ENCODE measurements around the gene AJAP1.

AJAP1 gene

DNA sequence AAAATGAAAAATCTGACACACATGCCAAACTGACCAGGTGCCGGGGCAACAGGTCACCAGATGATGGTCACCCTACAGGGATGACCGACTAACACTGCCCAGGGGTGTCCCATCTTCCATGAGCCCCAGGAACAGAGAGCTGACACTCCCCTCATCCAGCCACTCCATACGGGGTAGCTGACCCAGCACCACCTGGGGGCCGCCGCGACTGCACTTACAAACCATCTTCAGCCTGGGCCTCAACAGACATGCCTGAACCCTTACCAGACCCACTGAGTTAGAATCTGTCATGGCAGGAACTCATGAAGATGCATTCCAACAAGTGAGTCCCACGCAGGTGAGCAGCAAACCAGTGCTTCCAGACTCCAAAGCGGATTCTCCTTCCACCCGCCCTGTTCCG is 31.6 kb upstream of the AJAP1 start:
- no peak overlapping the region for H3K4me2 ChIP-seq (ENCODE audit: low read length)
- TF ChIP-seq, protein P1, sequence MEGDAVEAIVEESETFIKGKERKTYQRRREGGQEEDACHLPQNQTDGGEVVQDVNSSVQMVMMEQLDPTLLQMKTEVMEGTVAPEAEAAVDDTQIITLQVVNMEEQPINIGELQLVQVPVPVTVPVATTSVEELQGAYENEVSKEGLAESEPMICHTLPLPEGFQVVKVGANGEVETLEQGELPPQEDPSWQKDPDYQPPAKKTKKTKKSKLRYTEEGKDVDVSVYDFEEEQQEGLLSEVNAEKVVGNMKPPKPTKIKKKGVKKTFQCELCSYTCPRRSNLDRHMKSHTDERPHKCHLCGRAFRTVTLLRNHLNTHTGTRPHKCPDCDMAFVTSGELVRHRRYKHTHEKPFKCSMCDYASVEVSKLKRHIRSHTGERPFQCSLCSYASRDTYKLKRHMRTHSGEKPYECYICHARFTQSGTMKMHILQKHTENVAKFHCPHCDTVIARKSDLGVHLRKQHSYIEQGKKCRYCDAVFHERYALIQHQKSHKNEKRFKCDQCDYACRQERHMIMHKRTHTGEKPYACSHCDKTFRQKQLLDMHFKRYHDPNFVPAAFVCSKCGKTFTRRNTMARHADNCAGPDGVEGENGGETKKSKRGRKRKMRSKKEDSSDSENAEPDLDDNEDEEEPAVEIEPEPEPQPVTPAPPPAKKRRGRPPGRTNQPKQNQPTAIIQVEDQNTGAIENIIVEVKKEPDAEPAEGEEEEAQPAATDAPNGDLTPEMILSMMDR (IDR thresholded peaks at IDR 0.05; ENCODE audit: low read depth, low read length), result no peak
- TF ChIP-seq EZH2phosphoT487 (IDR thresholded peaks at IDR 0.05; ENCODE audit: low read depth), result no peak

DNA sequence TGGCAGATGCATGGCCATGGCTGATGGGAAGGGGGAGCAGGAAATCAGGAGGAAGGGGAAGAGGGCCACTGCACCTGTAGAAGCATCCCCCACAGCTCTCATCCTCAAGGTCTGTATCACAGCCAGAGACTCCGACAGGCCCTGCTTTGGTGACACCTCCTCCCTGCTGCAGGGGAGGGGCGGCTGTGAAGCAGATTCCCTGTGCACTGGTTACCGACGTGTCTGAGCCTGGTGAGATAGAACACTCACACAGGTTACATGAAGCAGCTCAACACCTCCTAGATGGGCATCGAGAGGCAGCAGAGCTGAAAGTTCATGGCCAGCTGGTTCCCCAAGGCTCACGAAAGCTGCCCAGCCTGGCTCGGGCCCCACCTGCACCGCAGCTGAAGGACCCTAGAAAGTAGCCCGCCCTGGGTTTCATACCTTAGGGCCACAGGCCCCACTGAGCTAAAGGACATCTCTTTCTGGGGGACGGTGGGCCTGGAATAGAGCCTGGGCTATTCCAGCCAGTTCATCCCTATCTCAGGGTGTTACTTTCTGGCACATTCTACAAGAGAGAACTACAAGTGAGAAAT is 30.2 kb upstream of the AJAP1 start:
- H3K4me2 ChIP-seq (ENCODE audit: low read length), result no peak overlapping the region
- no peak overlapping the region for H3K4me3 ChIP-seq (ENCODE audit: low read length)
- H3K36me3 ChIP-seq (replicated peaks; ENCODE audit: low read depth, low read length), result no peaks in the 10 kb centered on the region
- no peaks in the 10 kb centered on the region; the same call in 1 of the 2 replicates for H3K27me3 ChIP-seq (ENCODE audit: low read depth, low read length)
- H3K9ac ChIP-seq (ENCODE audit: low read length), result no peak overlapping the region
- no peaks in the 10 kb centered on the region for H3K9me3 ChIP-seq (ENCODE audit: insufficient read depth, low read length)
- H2AFZ ChIP-seq (ENCODE audit: low read depth, low read length), result no peak overlapping the region
- peaks cover 12% of the 10 kb centered on the region for H3K4me1 ChIP-seq (ENCODE audit: low read length)
- no peak for TF ChIP-seq EZH2phosphoT487 (IDR thresholded peaks at IDR 0.05; ENCODE audit: low read depth)
- TF ChIP-seq, protein P1 (IDR thresholded peaks at IDR 0.05; ENCODE audit: low read depth, low read length), result no peak
- H4K20me1 ChIP-seq (ENCODE audit: insufficient read depth, low read length), result no peaks in the 10 kb centered on the region
- H3K79me2 ChIP-seq (ENCODE audit: low read length), result no peaks in the 10 kb centered on the region
- H3K27ac ChIP-seq (ENCODE audit: low read length), result no peak overlapping the region

More for the DNA sequence above, 31.6 kb upstream of the AJAP1 start:
- Histone ChIP-seq H3K36me3 (replicated peaks; ENCODE audit: low read depth, low read length) (no peaks in the 10 kb centered on the region), H3K27me3 (ENCODE audit: low read depth, low read length) (no peaks in the 10 kb centered on the region; the same call in 1 of the 2 replicates), H2AFZ (ENCODE audit: low read depth, low read length) (no peak overlapping the region), H3K4me1 (ENCODE audit: low read length) (peaks cover 12% of the 10 kb centered on the region), H3K9ac (ENCODE audit: low read length) (no peak overlapping the region), H3K27ac (ENCODE audit: low read length) (no peak overlapping the region), H3K79me2 (ENCODE audit: low read length) (no peaks in the 10 kb centered on the region), H3K9me3 (ENCODE audit: insufficient read depth, low read length) (no peaks in the 10 kb centered on the region), H3K4me3 (ENCODE audit: low read length) (no peak overlapping the region), H4K20me1 (ENCODE audit: insufficient read depth, low read length) (no peaks in the 10 kb centered on the region)

DNA sequence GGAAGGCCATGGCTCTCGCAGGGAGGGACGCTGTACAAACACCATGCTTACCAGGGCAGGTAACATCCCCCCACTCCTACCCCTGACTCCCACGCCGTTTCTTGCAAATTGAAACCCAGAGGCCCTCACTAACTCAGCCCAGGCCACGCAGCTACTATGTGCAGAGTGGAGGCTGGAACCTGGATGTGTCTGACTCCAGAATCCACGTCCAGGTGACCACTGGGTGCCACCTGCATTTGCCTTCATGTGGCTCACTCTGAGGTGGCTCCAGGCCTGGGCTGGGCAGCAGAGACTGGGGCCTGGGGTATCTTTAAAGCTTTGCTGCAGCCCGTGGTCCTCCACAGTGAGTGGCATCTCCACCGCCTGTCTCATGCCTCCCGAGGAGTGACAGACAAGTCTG is 29.6 kb upstream of the AJAP1 start:
- Histone ChIP-seq H3K27ac (ENCODE audit: low read length) (no peak overlapping the region), H3K27me3 (ENCODE audit: low read depth, low read length) (no peaks in the 10 kb centered on the region; the same call in 1 of the 2 replicates), H3K4me1 (ENCODE audit: low read length) (peaks cover 12% of the 10 kb centered on the region), H2AFZ (ENCODE audit: low read depth, low read length) (no peak overlapping the region), H3K79me2 (ENCODE audit: low read length) (no peaks in the 10 kb centered on the region), H3K9me3 (ENCODE audit: insufficient read depth, low read length) (no peaks in the 10 kb centered on the region), H3K4me2 (ENCODE audit: low read length) (no peak overlapping the region), H4K20me1 (ENCODE audit: insufficient read depth, low read length) (no peaks in the 10 kb centered on the region), H3K4me3 (ENCODE audit: low read length) (no peak overlapping the region), H3K9ac (ENCODE audit: low read length) (no peak overlapping the region), H3K36me3 (replicated peaks; ENCODE audit: low read depth, low read length) (no peaks in the 10 kb centered on the region)
- no peak for TF ChIP-seq EZH2phosphoT487 (IDR thresholded peaks at IDR 0.05; ENCODE audit: low read depth)
- TF ChIP-seq, protein P1 (IDR thresholded peaks at IDR 0.05; ENCODE audit: low read depth, low read length), result no peak

DNA sequence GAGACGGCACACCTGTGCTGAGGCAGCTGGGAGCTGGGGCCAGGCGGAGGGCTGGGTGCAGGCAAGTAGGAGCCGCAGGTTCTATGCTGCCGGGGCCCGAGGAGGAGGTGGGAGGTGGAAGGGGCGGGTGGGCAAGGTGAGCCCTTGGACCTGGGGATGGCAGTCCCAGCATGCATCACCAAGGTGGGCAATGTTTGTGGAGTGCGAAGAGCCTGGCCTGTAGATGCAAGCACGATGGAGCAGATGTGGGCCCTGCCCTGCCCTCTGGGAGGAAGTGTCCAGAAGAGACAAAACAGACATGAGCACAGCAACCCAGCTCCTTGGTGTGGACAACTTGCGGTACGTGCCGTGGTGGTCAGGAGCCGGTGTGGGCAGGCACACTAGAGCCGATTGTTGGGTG is 28.3 kb upstream of the AJAP1 start:
- no peaks in the 10 kb centered on the region for H3K9me3 ChIP-seq (ENCODE audit: insufficient read depth, low read length)
- H3K36me3 ChIP-seq (replicated peaks; ENCODE audit: low read depth, low read length), result no peaks in the 10 kb centered on the region
- peaks cover 20% of the 10 kb centered on the region for H3K4me1 ChIP-seq (ENCODE audit: low read length)
- H3K27ac ChIP-seq (ENCODE audit: low read length), result no peak overlapping the region
- H3K4me2 ChIP-seq (ENCODE audit: low read length), result no peak overlapping the region
- H3K79me2 ChIP-seq (ENCODE audit: low read length), result no peaks in the 10 kb centered on the region
- H3K4me3 ChIP-seq (ENCODE audit: low read length), result no peak overlapping the region
- H3K9ac ChIP-seq (ENCODE audit: low read length), result no peak overlapping the region
- no peaks in the 10 kb centered on the region; the same call in 1 of the 2 replicates for H3K27me3 ChIP-seq (ENCODE audit: low read depth, low read length)
- no peak overlapping the region for H2AFZ ChIP-seq (ENCODE audit: low read depth, low read length)
- H4K20me1 ChIP-seq (ENCODE audit: insufficient read depth, low read length), result no peaks in the 10 kb centered on the region
- TF ChIP-seq, protein P1 (IDR thresholded peaks at IDR 0.05; ENCODE audit: low read depth, low read length), result no peak
- TF ChIP-seq EZH2phosphoT487 (IDR thresholded peaks at IDR 0.05; ENCODE audit: low read depth), result no peak

All from OCI-LY3 (cell line).